ENCODE data around the gene NSD2. TPM values are rescaled to one million over a fixed set of nuclear protein-coding genes. Genes with fewer than 3 reads are reported as not detected.

The NSD2 gene
- polyA plus RNA-seq, 4 donors: 8.4 to 46.4 (median 22.5) TPM

DNA sequence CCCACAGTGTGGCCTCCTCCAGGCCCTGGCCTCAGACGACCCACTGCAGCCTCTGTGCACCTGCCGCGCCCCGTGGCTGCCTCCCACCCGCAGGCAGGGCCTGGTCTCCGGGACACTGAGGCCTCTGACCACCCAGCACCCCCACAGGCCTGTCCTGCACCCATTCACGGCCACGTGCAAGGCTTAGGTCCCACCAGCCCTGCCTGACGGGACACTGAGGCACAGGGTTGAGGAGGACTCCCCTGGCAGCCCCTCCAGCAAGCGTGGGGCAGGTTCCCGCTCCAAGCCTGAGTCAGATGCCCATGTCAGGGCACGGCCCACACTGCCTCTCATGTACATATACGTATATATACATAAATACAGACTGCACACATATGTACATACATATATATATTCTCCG is 114.1 kb downstream of the NSD2 start:
- H3K27ac ChIP-seq (ENCODE audit: low read depth in 1 of 3, low read length in 2 of 3): no peak overlapping the region
- H3K9me3 ChIP-seq (ENCODE audit: control insufficient read depth in 2 of 2, insufficient read depth in 1 of 2, low read depth in 1 of 2, low read length in 1 of 2): no peaks in the 10 kb centered on the region
- WGBS, 3 donors: 87 to 90% (median 88%) methylated on average over 14 of the region's 14 CpGs
- H3K4me3 ChIP-seq (ENCODE audit: low read depth in 1 of 3, low read length in 3 of 3): no peak overlapping the region
- H3K27me3 ChIP-seq (ENCODE audit: control insufficient read depth in 3 of 3, insufficient read depth in 3 of 3, low read length in 3 of 3): no peaks in the 10 kb centered on the region
- peaks cover 8 to 97% (median 27%) of the 10 kb centered on the region in 3 donors for H3K36me3 ChIP-seq (ENCODE audit: control insufficient read depth in 3 of 3, insufficient read depth in 2 of 3, low read depth in 1 of 3, low read length in 3 of 3)
- H3K4me1 ChIP-seq (ENCODE audit: control insufficient read depth in 3 of 3, insufficient read depth in 2 of 3, low read depth in 1 of 3, low read length in 2 of 3): no peaks in the 10 kb centered on the region
- DNase-seq (no peak), FAIRE-seq (no peak)

DNA sequence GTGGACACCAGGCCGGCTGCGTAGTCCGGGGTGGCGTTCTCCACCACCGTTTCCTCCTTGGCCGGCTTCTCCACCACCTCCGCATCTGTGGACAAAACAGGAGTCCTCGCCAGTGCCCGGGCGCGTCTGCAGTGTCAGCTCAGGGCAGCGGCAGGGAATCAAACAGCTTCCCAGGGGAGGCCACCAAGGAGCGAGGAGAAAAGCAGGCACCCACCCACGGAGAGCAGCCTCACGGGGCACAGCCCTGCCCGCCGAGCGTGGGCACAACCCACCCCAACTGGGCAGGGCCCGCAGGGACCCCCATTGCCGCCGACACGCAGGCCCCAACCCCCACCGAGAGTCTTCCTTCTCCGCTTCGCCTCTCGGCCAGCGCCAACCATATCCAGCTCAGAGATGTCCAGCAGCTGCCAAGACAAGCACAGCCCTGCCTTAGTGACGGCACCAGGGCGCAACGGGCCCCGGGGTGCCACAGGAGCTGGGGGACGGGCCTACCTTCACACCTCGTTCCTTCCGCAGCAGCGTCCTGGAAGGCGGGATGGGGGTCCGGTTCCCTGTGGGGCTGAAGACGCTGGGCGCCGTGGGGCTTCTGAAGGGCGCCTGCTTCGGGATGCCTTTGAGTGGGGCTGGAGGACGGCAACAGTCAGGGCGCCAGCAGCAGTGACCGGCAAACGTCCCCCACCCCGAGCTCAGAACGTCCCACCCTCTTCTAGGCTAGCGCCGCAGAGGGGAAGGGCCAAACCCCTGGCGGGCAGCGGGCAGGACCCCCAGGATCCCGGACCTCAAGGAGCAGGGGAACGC is 114.8 kb downstream of the NSD2 start:
- Histone ChIP-seq H3K4me1 (ENCODE audit: control insufficient read depth in 3 of 3, insufficient read depth in 2 of 3, low read depth in 1 of 3, low read length in 2 of 3) (no peaks in the 10 kb centered on the region), H3K9me3 (ENCODE audit: control insufficient read depth in 2 of 2, insufficient read depth in 1 of 2, low read depth in 1 of 2, low read length in 1 of 2) (no peaks in the 10 kb centered on the region), H3K27ac (ENCODE audit: low read depth in 1 of 3, low read length in 2 of 3) (no peak overlapping the region), H3K36me3 (ENCODE audit: control insufficient read depth in 3 of 3, insufficient read depth in 2 of 3, low read depth in 1 of 3, low read length in 3 of 3) (peaks cover 8 to 97% (median 27%) of the 10 kb centered on the region in 3 donors), H3K4me3 (ENCODE audit: low read depth in 1 of 3, low read length in 3 of 3) (no peak overlapping the region), H3K27me3 (ENCODE audit: control insufficient read depth in 3 of 3, insufficient read depth in 3 of 3, low read length in 3 of 3) (no peaks in the 10 kb centered on the region)
- DNase-seq: no peak
- no peak for FAIRE-seq
- WGBS, 3 donors: 93 to 96% (median 95%) methylated on average over 54 of the region's 54 CpGs

DNA sequence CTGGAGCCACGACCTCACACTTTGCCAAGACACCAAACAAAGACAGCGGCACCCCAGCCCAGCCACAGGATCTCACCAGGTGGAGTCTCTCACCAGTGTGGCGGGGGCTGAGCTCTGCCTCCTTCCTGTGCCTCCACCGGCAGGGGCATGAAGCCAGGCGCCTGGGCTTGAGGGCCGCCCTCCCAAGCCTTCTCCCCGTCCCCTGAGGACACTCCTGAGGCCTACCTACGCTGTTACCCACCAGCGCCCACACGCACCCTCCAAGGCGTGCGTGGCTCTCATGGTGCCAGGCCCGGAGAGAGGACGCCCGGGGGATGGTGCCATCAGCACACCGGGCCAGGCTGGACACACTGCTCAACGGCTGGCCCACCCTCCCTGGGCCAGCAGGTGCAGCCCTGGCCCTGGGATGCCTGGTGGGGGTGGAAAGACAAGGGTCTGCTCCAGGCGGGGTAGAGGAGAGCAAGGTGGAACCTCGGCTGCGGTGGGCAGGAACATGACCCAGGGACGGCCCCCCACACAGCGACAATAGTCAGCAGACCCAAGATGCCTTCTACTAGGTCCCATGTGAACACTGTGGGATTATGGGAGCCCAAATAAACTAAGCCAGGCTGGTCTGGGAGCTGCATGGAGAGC is 115.5 kb downstream of the NSD2 start:
- H3K27ac ChIP-seq (ENCODE audit: low read depth in 1 of 3, low read length in 2 of 3): no peak overlapping the region
- H3K9me3 ChIP-seq (ENCODE audit: control insufficient read depth in 2 of 2, insufficient read depth in 1 of 2, low read depth in 1 of 2, low read length in 1 of 2): no peaks in the 10 kb centered on the region
- peaks cover 6 to 97% (median 27%) of the 10 kb centered on the region in 3 donors for H3K36me3 ChIP-seq (ENCODE audit: control insufficient read depth in 3 of 3, insufficient read depth in 2 of 3, low read depth in 1 of 3, low read length in 3 of 3)
- DNase-seq (no peak), FAIRE-seq (no peak)
- no peaks in the 10 kb centered on the region for H3K27me3 ChIP-seq (ENCODE audit: control insufficient read depth in 3 of 3, insufficient read depth in 3 of 3, low read length in 3 of 3)
- H3K4me1 ChIP-seq (ENCODE audit: control insufficient read depth in 3 of 3, insufficient read depth in 2 of 3, low read depth in 1 of 3, low read length in 2 of 3): no peaks in the 10 kb centered on the region
- WGBS, 3 donors: 88 to 92% (median 89%) methylated on average over 21 to 22 of the region's 22 CpGs
- no peak overlapping the region for H3K4me3 ChIP-seq (ENCODE audit: low read depth in 1 of 3, low read length in 3 of 3)

DNA sequence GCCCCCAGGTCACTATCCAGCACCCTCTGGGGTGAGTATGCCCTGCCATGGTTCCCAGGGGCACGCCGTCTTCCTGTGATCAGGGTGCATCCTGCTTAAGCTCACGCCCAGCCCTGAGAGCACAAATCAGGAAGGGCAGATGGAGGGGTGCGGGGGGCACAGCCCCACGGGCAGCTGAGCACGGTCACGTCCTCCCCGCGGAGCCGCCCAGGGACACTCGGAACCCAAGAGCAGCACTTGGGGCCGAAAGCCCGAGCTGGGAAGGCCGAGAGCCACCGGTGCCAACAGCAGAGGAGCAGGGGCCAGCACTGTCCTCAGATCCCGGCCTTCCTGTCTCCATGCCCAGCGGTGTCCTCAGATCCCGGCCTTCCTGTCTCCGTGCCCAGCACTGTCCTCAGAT is 116.1 kb downstream of the NSD2 start:
- Histone ChIP-seq H3K4me3 (ENCODE audit: low read depth in 1 of 3, low read length in 3 of 3) (no peak overlapping the region), H3K27ac (ENCODE audit: low read depth in 1 of 3, low read length in 2 of 3) (no peak overlapping the region), H3K4me1 (ENCODE audit: control insufficient read depth in 3 of 3, insufficient read depth in 2 of 3, low read depth in 1 of 3, low read length in 2 of 3) (no peaks in the 10 kb centered on the region), H3K36me3 (ENCODE audit: control insufficient read depth in 3 of 3, insufficient read depth in 2 of 3, low read depth in 1 of 3, low read length in 3 of 3) (peaks cover 6 to 96% (median 27%) of the 10 kb centered on the region in 3 donors), H3K9me3 (ENCODE audit: control insufficient read depth in 2 of 2, insufficient read depth in 1 of 2, low read depth in 1 of 2, low read length in 1 of 2) (no peaks in the 10 kb centered on the region), H3K27me3 (ENCODE audit: control insufficient read depth in 3 of 3, insufficient read depth in 3 of 3, low read length in 3 of 3) (no peaks in the 10 kb centered on the region)
- DNase-seq (no peak), FAIRE-seq (no peak)
- WGBS, 3 donors: 85 to 92% (median 88%) methylated on average over 17 to 19 of the region's 19 CpGs

DNA sequence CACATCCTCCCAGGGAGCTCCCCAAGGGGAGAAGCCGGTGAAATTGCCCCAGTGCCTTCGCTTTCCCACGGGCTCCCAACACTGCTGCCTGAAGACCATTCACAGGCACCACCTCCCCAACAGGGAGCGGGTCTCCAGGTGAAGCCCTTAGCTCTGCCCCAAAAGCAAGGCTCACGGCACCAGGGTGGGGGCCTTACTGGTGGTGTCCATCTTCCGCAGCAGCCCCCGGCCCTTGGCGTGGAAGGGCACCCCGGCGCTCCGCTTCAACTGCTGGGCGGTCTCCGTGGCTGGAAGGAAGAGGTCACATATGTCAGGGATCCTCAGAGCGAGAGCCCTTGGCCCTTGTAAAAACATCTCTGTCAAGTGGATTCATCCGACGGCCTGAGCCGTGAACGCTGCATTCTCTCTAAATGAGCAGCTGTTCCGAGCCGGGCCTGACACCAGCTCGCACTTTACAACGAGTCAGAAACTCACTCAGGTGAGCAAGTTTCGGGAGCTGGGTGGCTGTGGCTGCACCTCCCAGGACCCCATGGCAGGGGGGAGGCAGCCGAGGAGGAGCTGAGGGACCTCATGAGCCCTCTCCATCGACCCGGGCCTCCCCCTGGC is 116.6 kb downstream of the NSD2 start:
- Histone ChIP-seq H3K27me3 (ENCODE audit: control insufficient read depth in 3 of 3, insufficient read depth in 3 of 3, low read length in 3 of 3) (no peaks in the 10 kb centered on the region), H3K27ac (ENCODE audit: low read depth in 1 of 3, low read length in 2 of 3) (no peak overlapping the region), H3K36me3 (ENCODE audit: control insufficient read depth in 3 of 3, insufficient read depth in 2 of 3, low read depth in 1 of 3, low read length in 3 of 3) (peaks cover 6 to 91% (median 27%) of the 10 kb centered on the region in 3 donors), H3K9me3 (ENCODE audit: control insufficient read depth in 2 of 2, insufficient read depth in 1 of 2, low read depth in 1 of 2, low read length in 1 of 2) (no peaks in the 10 kb centered on the region), H3K4me1 (ENCODE audit: control insufficient read depth in 3 of 3, insufficient read depth in 2 of 3, low read depth in 1 of 3, low read length in 2 of 3) (no peaks in the 10 kb centered on the region), H3K4me3 (ENCODE audit: low read depth in 1 of 3, low read length in 3 of 3) (no peak overlapping the region)
- DNase-seq: no peak
- 93 to 95% (median 94%) methylated on average over 24 to 26 of the region's 26 CpGs for WGBS, 3 donors
- FAIRE-seq: no peak

DNA sequence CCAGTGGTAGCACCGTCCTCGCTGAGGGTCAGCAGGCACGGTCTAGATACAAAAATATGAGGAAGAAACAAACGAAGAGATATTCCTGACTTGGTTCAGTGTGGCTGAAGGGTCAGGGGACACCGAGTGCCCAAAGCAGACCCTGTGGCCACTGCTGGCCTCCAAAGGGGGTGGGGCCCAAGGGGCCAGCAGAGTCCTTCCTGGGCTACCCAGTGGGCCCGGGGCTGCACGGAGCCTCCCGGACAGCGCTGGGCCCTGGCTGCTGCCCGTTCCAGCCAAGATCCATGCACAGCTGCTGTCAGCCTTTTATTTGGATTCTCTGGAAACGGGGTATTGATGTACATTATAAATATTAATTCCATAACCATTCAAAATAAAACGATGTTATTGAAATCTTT is 117.1 kb downstream of the NSD2 start:
- FAIRE-seq: no peak
- H3K36me3 ChIP-seq (ENCODE audit: control insufficient read depth in 3 of 3, insufficient read depth in 2 of 3, low read depth in 1 of 3, low read length in 3 of 3): peaks cover 6 to 91% (median 27%) of the 10 kb centered on the region in 3 donors
- 91 to 94% (median 93%) methylated on average over 12 of the region's 12 CpGs for WGBS, 3 donors

DNA sequence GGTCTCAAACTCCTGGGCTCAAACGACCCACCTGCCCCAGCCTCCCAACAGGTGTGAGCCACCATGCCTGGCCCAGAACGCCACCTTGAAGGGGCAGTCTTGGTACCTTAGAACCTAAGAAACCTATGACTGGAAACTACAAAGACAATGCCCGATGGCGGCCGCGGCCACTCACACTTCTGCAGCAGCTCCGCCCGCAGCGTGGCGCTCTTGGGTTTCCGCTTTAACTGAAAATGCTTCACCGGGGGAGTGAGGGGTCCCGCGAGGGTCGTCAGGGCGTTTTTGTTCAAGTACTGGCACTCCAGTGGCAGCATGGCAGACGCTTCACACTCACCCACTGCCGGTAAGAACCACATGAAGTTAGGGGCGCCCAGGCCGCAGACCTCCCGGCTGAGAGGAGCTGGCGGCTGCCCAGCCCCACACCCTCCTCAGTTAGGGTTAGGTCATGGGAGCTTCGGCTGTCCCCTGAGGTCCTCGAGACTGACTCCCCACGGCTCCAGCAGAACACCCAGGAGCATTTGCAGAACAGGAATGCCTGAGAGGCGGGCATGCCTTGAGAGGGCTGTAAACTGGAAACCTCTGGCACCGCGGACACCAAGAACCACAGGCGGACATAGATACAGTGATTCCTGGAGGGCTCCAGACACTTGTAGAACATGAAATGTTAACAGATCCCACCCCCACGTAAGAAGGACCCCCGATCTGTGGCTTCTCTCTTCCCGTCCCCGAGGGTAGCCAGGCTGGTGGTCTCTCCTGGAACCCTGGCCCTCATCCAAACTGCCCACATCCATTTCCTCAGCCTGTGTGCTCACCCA is 118.5 kb downstream of the NSD2 start:
- WGBS, 3 donors: 95 to 96% (median 95%) methylated on average over 33 of the region's 33 CpGs
- no peak overlapping the region for H3K4me3 ChIP-seq (ENCODE audit: low read depth in 1 of 3, low read length in 3 of 3)
- H3K27me3 ChIP-seq (ENCODE audit: control insufficient read depth in 3 of 3, insufficient read depth in 3 of 3, low read length in 3 of 3): no peaks in the 10 kb centered on the region
- peaks cover 2 to 85% (median 24%) of the 10 kb centered on the region in 3 donors for H3K36me3 ChIP-seq (ENCODE audit: control insufficient read depth in 3 of 3, insufficient read depth in 2 of 3, low read depth in 1 of 3, low read length in 3 of 3)
- FAIRE-seq (no peak), DNase-seq (no peak)
- H3K27ac ChIP-seq (ENCODE audit: low read depth in 1 of 3, low read length in 2 of 3): no peak overlapping the region
- H3K9me3 ChIP-seq (ENCODE audit: control insufficient read depth in 2 of 2, insufficient read depth in 1 of 2, low read depth in 1 of 2, low read length in 1 of 2): peaks cover 0 to under 1% of the 10 kb centered on the region in 2 donors
- H3K4me1 ChIP-seq (ENCODE audit: control insufficient read depth in 3 of 3, insufficient read depth in 2 of 3, low read depth in 1 of 3, low read length in 2 of 3): no peaks in the 10 kb centered on the region

More for the DNA sequence above, 117.1 kb downstream of the NSD2 start:
- no peak overlapping the region for H3K27ac ChIP-seq (ENCODE audit: low read depth in 1 of 3, low read length in 2 of 3)
- no peak for DNase-seq
- no peaks in the 10 kb centered on the region for H3K4me1 ChIP-seq (ENCODE audit: control insufficient read depth in 3 of 3, insufficient read depth in 2 of 3, low read depth in 1 of 3, low read length in 2 of 3)
- H3K27me3 ChIP-seq (ENCODE audit: control insufficient read depth in 3 of 3, insufficient read depth in 3 of 3, low read length in 3 of 3): no peaks in the 10 kb centered on the region
- H3K9me3 ChIP-seq (ENCODE audit: control insufficient read depth in 2 of 2, insufficient read depth in 1 of 2, low read depth in 1 of 2, low read length in 1 of 2): no peaks in the 10 kb centered on the region
- no peak overlapping the region for H3K4me3 ChIP-seq (ENCODE audit: low read depth in 1 of 3, low read length in 3 of 3)

DNA sequence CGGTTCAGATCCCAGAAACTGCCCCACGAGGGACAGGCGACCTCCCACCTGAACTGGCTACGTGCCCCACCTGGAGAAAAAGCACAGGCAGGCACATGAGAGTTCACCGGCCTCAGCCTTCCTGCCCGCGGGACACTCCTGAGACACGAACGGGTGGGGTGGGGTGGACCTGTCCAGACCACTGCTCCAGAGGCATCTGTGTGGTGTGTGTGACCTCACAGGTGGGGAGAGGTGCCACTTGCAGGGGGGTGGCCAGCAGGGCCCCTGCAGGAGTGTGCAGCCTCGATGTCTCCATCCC is 119.1 kb downstream of the NSD2 start:
- WGBS, 3 donors: 88 to 92% (median 90%) methylated on average over 10 of the region's 10 CpGs
- Histone ChIP-seq H3K4me1 (ENCODE audit: control insufficient read depth in 3 of 3, insufficient read depth in 2 of 3, low read depth in 1 of 3, low read length in 2 of 3) (no peaks in the 10 kb centered on the region), H3K27ac (ENCODE audit: low read depth in 1 of 3, low read length in 2 of 3) (no peak overlapping the region), H3K36me3 (ENCODE audit: control insufficient read depth in 3 of 3, insufficient read depth in 2 of 3, low read depth in 1 of 3, low read length in 3 of 3) (peaks cover 2 to 83% (median 23%) of the 10 kb centered on the region in 3 donors), H3K9me3 (ENCODE audit: control insufficient read depth in 2 of 2, insufficient read depth in 1 of 2, low read depth in 1 of 2, low read length in 1 of 2) (peaks cover 0 to 5% of the 10 kb centered on the region in 2 donors), H3K27me3 (ENCODE audit: control insufficient read depth in 3 of 3, insufficient read depth in 3 of 3, low read length in 3 of 3) (no peaks in the 10 kb centered on the region), H3K4me3 (ENCODE audit: low read depth in 1 of 3, low read length in 3 of 3) (no peak overlapping the region)
- FAIRE-seq (no peak), DNase-seq (no peak)
